GM12878 (cell line): ENCODE measurements around the gene DDR2. TPM values are rescaled to one million over a fixed set of nuclear protein-coding genes. Genes with fewer than 3 reads are reported as not detected.

Source experiments
- ATAC-seq: fragments of 200-7000 bp; cut with Tn5 transposase; 3 replicates; pipeline ENCODE4 v1.9.1; 2020; ENCODE audit warnings: mild to moderate bottlenecking, moderate library complexity
- BruUV-seq: library from RNA; stranded (reverse); fragments of 400-500 nt; replicated peaks from 2 replicates; lab custom pipeline; 2021; lab: Mats Ljungman, UMichigan
- CTCF ChIA-PET: fragments of 300-600 bp; sonication (Branson Sonifier 250); formaldehyde crosslinking; extraction: SDS; loops from one replicate; lab custom pipeline; 2021; ENCODE audit warnings: inconsistent platforms; lab: Yijun Ruan, JAX
- POLR2A ChIA-PET: fragments of 350-600 bp; formaldehyde crosslinking; extraction: SDS; loops from one replicate; lab custom pipeline; 2021; ENCODE audit warnings: inconsistent platforms; lab: Charles Lee
- RAD21 ChIA-PET: fragments of 300-600 bp; sonication (Branson Sonifier 250); formaldehyde crosslinking; loops from one replicate; lab custom pipeline; 2023; ENCODE audit warnings: antibody characterized with exemption; ENCODE audit not compliant: unreplicated experiment; lab: Charles Lee
- SMC1A ChIA-PET: fragments of 300-600 bp; sonication (Branson Sonifier 250); formaldehyde crosslinking; loops from one replicate; lab custom pipeline; 2023; ENCODE audit not compliant: unreplicated experiment, uncharacterized antibody; lab: Charles Lee
- DNase-seq: peaks from one replicate; pipeline ENCODE4 v3.0.0-alpha.2; 2011; ENCODE audit warnings: low read depth, low spot score
- FAIRE-seq: peaks from 3 replicates; lab custom pipeline; 2011; peaks lifted over from hg19 to GRCh38; lab: Jason Lieb, UNC
- H2AFZ ChIP-seq: 2 replicates; pipeline ENCODE4 v1.6.0; 2011; ENCODE audit warnings: low read depth, low read length, control low read depth; ENCODE audit not compliant: control insufficient read depth
- H3K27ac ChIP-seq: 2 replicates; pipeline ENCODE4 v1.5.1; 2011; ENCODE audit warnings: control low read depth; ENCODE audit not compliant: control insufficient read depth, insufficient read depth
- H3K27me3 ChIP-seq, 2 experiments: replicated peaks in 1 of 2; 2 replicates each; pipeline versions ENCODE4 v1.6.0 to v1.6.1; 2011; ENCODE audit warnings: low read length in 1 of 2; ENCODE audit not compliant: control insufficient read depth in 2 of 2, insufficient read depth in 2 of 2
- H3K36me3 ChIP-seq, 2 experiments: 2 replicates each; pipeline ENCODE4 v1.5.1; 2011; ENCODE audit warnings: low read length in 1 of 2; ENCODE audit not compliant: control insufficient read depth in 2 of 2, insufficient read depth in 2 of 2
- H3K4me1 ChIP-seq: 2 replicates; pipeline ENCODE4 v1.6.1; 2011; ENCODE audit warnings: mild to moderate bottlenecking, low read length, moderate library complexity, mixed read lengths; ENCODE audit not compliant: control insufficient read depth, insufficient read depth
- H3K4me2 ChIP-seq: 2 replicates; pipeline ENCODE4 v1.6.0; 2011; ENCODE audit warnings: control low read depth; ENCODE audit not compliant: control insufficient read depth, insufficient read depth
- H3K4me3 ChIP-seq: fragments of 200-600 bp; sonication (generic); 2 replicates; pipeline ENCODE4 v1.5.1; 2016
- H3K79me2 ChIP-seq: 2 replicates; pipeline ENCODE4 v1.6.0; 2011; ENCODE audit warnings: low read length; ENCODE audit not compliant: control insufficient read depth, insufficient read depth
- H3K9ac ChIP-seq: 2 replicates; pipeline ENCODE4 v1.8.0; 2011; ENCODE audit warnings: low read length, control low read depth, mixed read lengths; ENCODE audit not compliant: control insufficient read depth, insufficient read depth
- H3K9me3 ChIP-seq: replicated peaks from 3 replicates; pipeline ENCODE4 v1.5.1; 2011; ENCODE audit warnings: mild to moderate bottlenecking, low read length; ENCODE audit not compliant: control insufficient read depth, insufficient read depth
- H4K20me1 ChIP-seq: 2 replicates; pipeline ENCODE4 v1.6.0; 2011; ENCODE audit not compliant: control insufficient read depth, insufficient read depth
- DPF2 ChIP-seq: fragments of 450-650 bp; IDR thresholded peaks from 2 replicates; pipeline ENCODE4 v1.6.1; 2017; ENCODE audit warnings: mild to moderate bottlenecking
- EED ChIP-seq: sonication (generic); IDR thresholded peaks from 2 replicates; pipeline ENCODE4 v1.6.1; 2016; ENCODE audit warnings: antibody characterized with exemption, low read depth
- EP300 ChIP-seq, 2 experiments: fragments of 150-350 bp in 1 of 2; IDR thresholded peaks; 2 replicates each; pipeline ENCODE4 v1.6.1; 2011 to 2012; ENCODE audit warnings: low read depth in 2 of 2, low read length in 2 of 2, borderline replicate concordance in 1 of 2, improper control_type of control experiment in 1 of 2, inconsistent platforms in 1 of 2; ENCODE audit not compliant: control insufficient read depth in 1 of 2
- HDAC2 ChIP-seq: fragments of 200-600 bp; sonication (generic); IDR thresholded peaks from 2 replicates; pipeline ENCODE4 v1.6.1; 2017
- JUND ChIP-seq: IDR thresholded peaks from 2 replicates; pipeline ENCODE4 v1.6.1; 2012; ENCODE audit warnings: low read depth, mild to moderate bottlenecking, low read length, improper control_type of control experiment, moderate library complexity
- MAX ChIP-seq: IDR thresholded peaks from 2 replicates; pipeline ENCODE4 v1.6.1; 2012; ENCODE audit warnings: low read depth, low read length, improper control_type of control experiment
- NFXL1 ChIP-seq: fragments of 450-650 bp; IDR thresholded peaks from 2 replicates; pipeline ENCODE4 v1.6.1; 2017; ENCODE audit warnings: antibody characterized with exemption, mild to moderate bottlenecking, borderline replicate concordance
- NR2C2 ChIP-seq: IDR thresholded peaks from 2 replicates; pipeline ENCODE4 v1.6.1; 2011; ENCODE audit warnings: borderline replicate concordance, low read depth; ENCODE audit not compliant: control insufficient read depth, insufficient read length
- POLR2A ChIP-seq: IDR thresholded peaks from 2 replicates; pipeline ENCODE4 v1.6.1; 2011; ENCODE audit warnings: low read depth, mild to moderate bottlenecking, low read length
- SMAD5 ChIP-seq: IDR thresholded peaks from 2 replicates; pipeline ENCODE4 v1.6.1; 2016; ENCODE audit warnings: antibody characterized with exemption, low read depth
- SMC3 ChIP-seq: IDR thresholded peaks from 2 replicates; pipeline ENCODE4 v1.6.1; 2011; ENCODE audit warnings: low read length, improper control_type of control experiment, borderline replicate concordance
- ZBED1 ChIP-seq: IDR thresholded peaks from 2 replicates; pipeline ENCODE4 v1.6.1; 2016; ENCODE audit warnings: borderline replicate concordance
- ZNF622 ChIP-seq: fragments of 450-650 bp; IDR thresholded peaks from 2 replicates; pipeline ENCODE4 v1.6.1; 2017; ENCODE audit warnings: mild to moderate bottlenecking, inconsistent platforms
- WGBS: methylation state at CpG from one replicate; pipeline ENCODE4 v1.1.6; 2016; ENCODE audit warnings: low lambda C conversion rate; ENCODE audit not compliant: insufficient replicate concordance, insufficient coverage; ENCODE audit errors: missing lambda C conversion rate; 5-methylcytosine and 5-hydroxymethylcytosine counted together
- in situ Hi-C: fragments of 300-500 bp; cut with MboI; formaldehyde crosslinking; loops from 9 replicates; pipeline ENCODE4 v1.14.3; 2018; ENCODE audit warnings: mixed read lengths
- intact Hi-C: fragments of 100-400 bp; cut with micrococcal nuclease; formaldehyde crosslinking; loops from one replicate; pipeline ENCODE4 v1.14.2; 2022; ENCODE audit not compliant: unreplicated experiment
- polyA plus RNA-seq, 11 experiments: library from polyadenylated mRNA; depleted of rRNA in 4 of 11; unstranded in 6 of 11; stranded (reverse) in 5 of 11; fragments of >200 nt; fragmentation: Nextera tagmentation in 4 of 11; fragmentation: Illumina TruSeq in 1 of 11; extraction: Ambion mirVana in 4 of 11; extraction: Trizol in 1 of 11; gene quantifications; 1 replicate in 1 of 11; 2 replicates in 10 of 11; pipeline versions ENCODE4 v1.2.1 to v1.2.3, GENCODE V29; 2011 to 2016; ENCODE audit warnings: inconsistent platforms in 2 of 11, missing spikeins in 2 of 11, low read depth in 1 of 11
- total RNA-seq, 4 experiments: library from RNA; depleted of rRNA in 3 of 4; stranded (reverse); fragments of >200 nt in 3 of 4; fragmentation: Illumina TruSeq in 1 of 4; extraction: Trizol in 1 of 4; gene quantifications; 2 replicates each; pipeline versions ENCODE4 v1.2.1 to v1.2.3, GENCODE V29; 2013 to 2021
- TF ChIP-seq, protein P1 (sequence below): IDR thresholded peaks from 2 replicates; pipeline ENCODE4 v1.6.1; 2011; ENCODE audit warnings: low read depth, mild to moderate bottlenecking, low read length, moderate library complexity, borderline replicate concordance; ENCODE audit errors: extremely low read depth
- TF ChIP-seq, protein P2 (sequence below): fragments of 450-650 bp; IDR thresholded peaks from 2 replicates; pipeline ENCODE4 v1.6.1; 2017; ENCODE audit warnings: mild to moderate bottlenecking, moderate library complexity
- TF ChIP-seq, protein P3 (sequence below): fragments of 450-650 bp; IDR thresholded peaks from 2 replicates; pipeline ENCODE4 v1.6.1; 2017; ENCODE audit warnings: low read depth, mild to moderate bottlenecking, moderate library complexity

The DDR2 gene
- total and polyA plus RNA-seq, 10 of the 15 experiments (the other 5 are each of a cell fraction or from before 2014, with no cell fraction given): 1.9 to 8.8 (median 5.5) TPM

DNA sequence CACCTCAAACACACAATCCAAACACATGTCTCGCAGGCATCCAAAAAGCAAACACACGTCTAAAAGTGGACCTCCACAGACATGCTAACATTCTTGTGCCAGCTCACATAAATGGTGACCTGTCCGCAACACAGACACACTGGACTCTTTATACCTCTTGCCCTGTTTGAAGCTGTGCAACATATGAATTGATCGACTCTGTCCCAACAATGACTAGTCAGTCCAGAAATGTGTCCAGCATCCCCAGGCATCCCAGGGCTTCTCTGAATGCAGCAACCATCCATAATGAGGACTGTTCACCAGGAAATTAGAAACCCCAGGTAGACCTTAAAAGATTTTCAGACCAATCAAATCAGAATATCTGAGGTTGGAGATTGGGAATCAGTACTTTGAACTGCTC, 3.2 kb downstream of the DDR2 start (continued):
- TF ChIP-seq HDAC2: no peak

DNA sequence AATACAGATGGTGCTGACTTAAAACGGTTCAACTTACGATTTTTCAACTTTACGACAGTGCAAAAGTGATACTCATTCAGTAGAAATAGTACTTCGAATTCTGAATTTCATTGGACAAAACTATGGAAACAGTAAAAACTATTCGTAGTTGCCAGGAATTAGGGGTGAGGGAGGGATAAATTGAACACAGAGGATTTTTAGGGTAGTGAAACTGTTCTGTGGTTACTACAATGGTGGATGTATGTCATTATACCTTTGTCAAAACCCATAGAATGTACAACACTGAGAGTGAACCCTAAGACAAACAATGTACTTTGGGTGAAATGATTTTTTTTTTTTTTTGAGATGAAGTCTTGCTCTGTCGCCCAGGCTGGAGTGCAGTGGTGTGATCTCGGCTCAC, 7.5 kb downstream of the DDR2 start:
- H3K36me3 ChIP-seq: no peaks in the 10 kb centered on the region
- no peaks in the 10 kb centered on the region for H3K27me3 ChIP-seq
- RAD21 ChIA-PET: interaction anchor here (1.5 to 3.2 kb wide), 2 partner anchors 9 to 160 kb away, joined by 4 to 15 read pairs; no protein-coding TSS in a partner anchor
- no peak for DNase-seq
- peaks cover 9% of the 10 kb centered on the region; the same call in 1 of the 2 replicates for H3K4me1 ChIP-seq
- no peaks in the 10 kb centered on the region for H4K20me1 ChIP-seq
- no TSS peak for BruUV-seq
- SMC1A ChIA-PET: interaction anchor here (0.7 to 1.5 kb wide), 2 partner anchors 8 to 11 kb away, joined by 3 to 4 read pairs; no protein-coding TSS in a partner anchor
- POLR2A ChIA-PET: interaction anchor here (1.0 kb wide), 1 partner anchor 10 kb away, joined by 4 read pairs; no protein-coding TSS in a partner anchor
- in situ Hi-C loops: no loop called here
- no peaks in the 10 kb centered on the region for H3K9me3 ChIP-seq
- 0 out of 2 replicates have a peak overlapping the region, but pooled peaks have one; percentile 38 for H3K4me2 ChIP-seq
- no peak overlapping the region for H3K9ac ChIP-seq
- no peak for FAIRE-seq
- intact Hi-C loops: no loop called here
- ATAC-seq: peak; percentile 91
- no peak overlapping the region for H3K4me3 ChIP-seq
- WGBS: 73% methylated on average over 6 of the region's 7 CpGs
- CTCF ChIA-PET: interaction anchor here (0.7 to 1.9 kb wide), 3 partner anchors 9 to 209 kb away, joined by 3 to 8 read pairs (median 3); no protein-coding TSS in a partner anchor
- H3K79me2 ChIP-seq: no peaks in the 10 kb centered on the region
- no peak overlapping the region for H2AFZ ChIP-seq
- H3K27ac ChIP-seq: no peak overlapping the region
- TF ChIP-seq SMC3: no peak
- no peak for TF ChIP-seq EED
- TF ChIP-seq, protein P1, sequence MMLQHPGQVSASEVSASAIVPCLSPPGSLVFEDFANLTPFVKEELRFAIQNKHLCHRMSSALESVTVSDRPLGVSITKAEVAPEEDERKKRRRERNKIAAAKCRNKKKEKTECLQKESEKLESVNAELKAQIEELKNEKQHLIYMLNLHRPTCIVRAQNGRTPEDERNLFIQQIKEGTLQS: no peak
- no peak for TF ChIP-seq NR2C2
- TF ChIP-seq MAX: no peak
- no peak for TF ChIP-seq SMAD5
- TF ChIP-seq JUND: no peak
- TF ChIP-seq, protein P2, sequence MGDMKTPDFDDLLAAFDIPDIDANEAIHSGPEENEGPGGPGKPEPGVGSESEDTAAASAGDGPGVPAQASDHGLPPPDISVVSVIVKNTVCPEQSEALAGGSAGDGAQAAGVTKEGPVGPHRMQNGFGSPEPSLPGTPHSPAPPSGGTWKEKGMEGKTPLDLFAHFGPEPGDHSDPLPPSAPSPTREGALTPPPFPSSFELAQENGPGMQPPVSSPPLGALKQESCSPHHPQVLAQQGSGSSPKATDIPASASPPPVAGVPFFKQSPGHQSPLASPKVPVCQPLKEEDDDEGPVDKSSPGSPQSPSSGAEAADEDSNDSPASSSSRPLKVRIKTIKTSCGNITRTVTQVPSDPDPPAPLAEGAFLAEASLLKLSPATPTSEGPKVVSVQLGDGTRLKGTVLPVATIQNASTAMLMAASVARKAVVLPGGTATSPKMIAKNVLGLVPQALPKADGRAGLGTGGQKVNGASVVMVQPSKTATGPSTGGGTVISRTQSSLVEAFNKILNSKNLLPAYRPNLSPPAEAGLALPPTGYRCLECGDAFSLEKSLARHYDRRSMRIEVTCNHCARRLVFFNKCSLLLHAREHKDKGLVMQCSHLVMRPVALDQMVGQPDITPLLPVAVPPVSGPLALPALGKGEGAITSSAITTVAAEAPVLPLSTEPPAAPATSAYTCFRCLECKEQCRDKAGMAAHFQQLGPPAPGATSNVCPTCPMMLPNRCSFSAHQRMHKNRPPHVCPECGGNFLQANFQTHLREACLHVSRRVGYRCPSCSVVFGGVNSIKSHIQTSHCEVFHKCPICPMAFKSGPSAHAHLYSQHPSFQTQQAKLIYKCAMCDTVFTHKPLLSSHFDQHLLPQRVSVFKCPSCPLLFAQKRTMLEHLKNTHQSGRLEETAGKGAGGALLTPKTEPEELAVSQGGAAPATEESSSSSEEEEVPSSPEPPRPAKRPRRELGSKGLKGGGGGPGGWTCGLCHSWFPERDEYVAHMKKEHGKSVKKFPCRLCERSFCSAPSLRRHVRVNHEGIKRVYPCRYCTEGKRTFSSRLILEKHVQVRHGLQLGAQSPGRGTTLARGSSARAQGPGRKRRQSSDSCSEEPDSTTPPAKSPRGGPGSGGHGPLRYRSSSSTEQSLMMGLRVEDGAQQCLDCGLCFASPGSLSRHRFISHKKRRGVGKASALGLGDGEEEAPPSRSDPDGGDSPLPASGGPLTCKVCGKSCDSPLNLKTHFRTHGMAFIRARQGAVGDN: no peak
- TF ChIP-seq EP300 (IDR thresholded peaks at IDR 0.05; ENCODE audit: borderline replicate concordance in 1 of 2, control insufficient read depth in 1 of 2, low read depth in 2 of 2, low read length in 2 of 2): peak in 1 of 2 experiments; percentile 27; a peak in 1 of 4 replicates
- no peak for TF ChIP-seq ZNF622
- TF ChIP-seq, protein P3, sequence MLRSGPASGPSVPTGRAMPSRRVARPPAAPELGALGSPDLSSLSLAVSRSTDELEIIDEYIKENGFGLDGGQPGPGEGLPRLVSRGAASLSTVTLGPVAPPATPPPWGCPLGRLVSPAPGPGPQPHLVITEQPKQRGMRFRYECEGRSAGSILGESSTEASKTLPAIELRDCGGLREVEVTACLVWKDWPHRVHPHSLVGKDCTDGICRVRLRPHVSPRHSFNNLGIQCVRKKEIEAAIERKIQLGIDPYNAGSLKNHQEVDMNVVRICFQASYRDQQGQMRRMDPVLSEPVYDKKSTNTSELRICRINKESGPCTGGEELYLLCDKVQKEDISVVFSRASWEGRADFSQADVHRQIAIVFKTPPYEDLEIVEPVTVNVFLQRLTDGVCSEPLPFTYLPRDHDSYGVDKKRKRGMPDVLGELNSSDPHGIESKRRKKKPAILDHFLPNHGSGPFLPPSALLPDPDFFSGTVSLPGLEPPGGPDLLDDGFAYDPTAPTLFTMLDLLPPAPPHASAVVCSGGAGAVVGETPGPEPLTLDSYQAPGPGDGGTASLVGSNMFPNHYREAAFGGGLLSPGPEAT: peak; percentile 62; the same call in 1 of the 2 replicates
- TF ChIP-seq NFXL1: no peak
- peak; percentile 58; the same call in 1 of the 2 replicates for TF ChIP-seq DPF2
- no peak for TF ChIP-seq POLR2A
- TF ChIP-seq ZBED1: no peak
